GM23338 (cell line): ENCODE results near the gene FOXN1.

Experiments used
- CREB1 ChIP-seq: fragments of 250-450 bp; sonication (Bioruptor Pico); IDR thresholded peaks from 2 replicates; pipeline ENCODE4 v1.5.0; 2020; ENCODE audit warnings: low read depth, mild to moderate bottlenecking, moderate library complexity
- CTCF ChIP-seq, 2 experiments: fragments of 200-600 bp in 1 of 2; sonication (generic) in 1 of 2; conservative IDR thresholded peaks; 2 replicates each; pipeline versions ENCODE4 v1.5.1 to v1.6.1; 2016 to 2017; ENCODE audit warnings: antibody characterized with exemption in 2 of 2, low read depth in 2 of 2, mild to moderate bottlenecking in 2 of 2, moderate library complexity in 1 of 2
- EZH2 ChIP-seq: fragments of 200-600 bp; sonication (generic); IDR thresholded peaks from one replicate; pipeline ENCODE4 v1.8.0; 2017; ENCODE audit warnings: antibody characterized with exemption, mild to moderate bottlenecking, low read depth; ENCODE audit not compliant: unreplicated experiment
- EZH2phosphoT487 ChIP-seq: fragments of 200-600 bp; sonication (generic); IDR thresholded peaks from one replicate; pipeline ENCODE4 v1.8.1; 2018; ENCODE audit warnings: antibody characterized with exemption; ENCODE audit not compliant: unreplicated experiment
- JUNB ChIP-seq: IDR thresholded peaks from one replicate; pipeline ENCODE4 v1.6.1; 2016; ENCODE audit warnings: antibody characterized with exemption; ENCODE audit not compliant: unreplicated experiment
- NANOG ChIP-seq: IDR thresholded peaks from 2 replicates; pipeline ENCODE4 v1.6.1; 2016; ENCODE audit warnings: antibody characterized with exemption, borderline replicate concordance
- POLR2AphosphoS5 ChIP-seq: IDR thresholded peaks from 2 replicates; pipeline ENCODE4 v1.6.1; 2016; ENCODE audit warnings: antibody characterized with exemption, low read depth
- ZNF114 ChIP-seq: fragments of 250-450 bp; sonication (Bioruptor Pico); IDR thresholded peaks from 2 replicates; pipeline ENCODE4 v1.5.0; 2020; ENCODE audit warnings: mild to moderate bottlenecking, moderate library complexity
- TF ChIP-seq, protein P1 (sequence below): IDR thresholded peaks from one replicate; pipeline ENCODE4 v1.6.1; 2018; ENCODE audit warnings: antibody characterized with exemption; ENCODE audit not compliant: unreplicated experiment
- TF ChIP-seq, protein P2 (sequence below): fragments of 250-450 bp; sonication (Bioruptor Pico); IDR thresholded peaks from 2 replicates; pipeline ENCODE4 v1.5.0; 2020; ENCODE audit warnings: mild to moderate bottlenecking, moderate library complexity
- TF ChIP-seq, protein P3 (sequence below): IDR thresholded peaks from 2 replicates; pipeline ENCODE4 v1.6.1; 2016; ENCODE audit warnings: antibody characterized with exemption

DNA sequence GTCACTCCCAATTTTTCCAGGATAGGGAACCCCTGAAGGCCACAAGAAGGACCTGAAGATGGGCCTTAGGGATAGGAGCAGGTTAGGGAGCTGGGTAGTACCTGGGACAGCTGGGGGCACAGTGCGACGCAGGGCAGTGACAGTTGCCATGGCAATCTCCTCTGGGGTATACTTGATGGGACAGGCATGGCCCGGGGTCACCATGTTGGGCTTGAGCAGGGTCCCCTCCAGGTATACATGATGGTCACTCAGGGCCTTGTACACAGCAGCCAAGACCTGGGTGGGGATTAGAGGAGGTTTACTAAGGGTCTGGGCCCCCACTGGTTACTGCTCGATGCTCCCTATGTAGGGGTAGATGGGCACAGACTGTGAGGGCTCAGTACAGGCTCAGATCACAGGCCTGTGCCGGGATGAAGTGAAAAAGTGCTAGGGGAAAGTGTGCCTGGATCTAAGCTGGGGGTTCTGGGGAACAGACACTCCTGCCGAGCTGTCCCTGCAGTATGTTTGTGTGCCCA lies 67.9 kb downstream of the FOXN1 start:
- TF ChIP-seq CTCF (conservative IDR thresholded peaks at IDR 0.05; ENCODE audit: low read depth in 2 of 2), result no peak
- no peak for TF ChIP-seq POLR2AphosphoS5
- TF ChIP-seq ZNF114 (CRISPR knock-in tag), result no peak
- TF ChIP-seq, protein P1, sequence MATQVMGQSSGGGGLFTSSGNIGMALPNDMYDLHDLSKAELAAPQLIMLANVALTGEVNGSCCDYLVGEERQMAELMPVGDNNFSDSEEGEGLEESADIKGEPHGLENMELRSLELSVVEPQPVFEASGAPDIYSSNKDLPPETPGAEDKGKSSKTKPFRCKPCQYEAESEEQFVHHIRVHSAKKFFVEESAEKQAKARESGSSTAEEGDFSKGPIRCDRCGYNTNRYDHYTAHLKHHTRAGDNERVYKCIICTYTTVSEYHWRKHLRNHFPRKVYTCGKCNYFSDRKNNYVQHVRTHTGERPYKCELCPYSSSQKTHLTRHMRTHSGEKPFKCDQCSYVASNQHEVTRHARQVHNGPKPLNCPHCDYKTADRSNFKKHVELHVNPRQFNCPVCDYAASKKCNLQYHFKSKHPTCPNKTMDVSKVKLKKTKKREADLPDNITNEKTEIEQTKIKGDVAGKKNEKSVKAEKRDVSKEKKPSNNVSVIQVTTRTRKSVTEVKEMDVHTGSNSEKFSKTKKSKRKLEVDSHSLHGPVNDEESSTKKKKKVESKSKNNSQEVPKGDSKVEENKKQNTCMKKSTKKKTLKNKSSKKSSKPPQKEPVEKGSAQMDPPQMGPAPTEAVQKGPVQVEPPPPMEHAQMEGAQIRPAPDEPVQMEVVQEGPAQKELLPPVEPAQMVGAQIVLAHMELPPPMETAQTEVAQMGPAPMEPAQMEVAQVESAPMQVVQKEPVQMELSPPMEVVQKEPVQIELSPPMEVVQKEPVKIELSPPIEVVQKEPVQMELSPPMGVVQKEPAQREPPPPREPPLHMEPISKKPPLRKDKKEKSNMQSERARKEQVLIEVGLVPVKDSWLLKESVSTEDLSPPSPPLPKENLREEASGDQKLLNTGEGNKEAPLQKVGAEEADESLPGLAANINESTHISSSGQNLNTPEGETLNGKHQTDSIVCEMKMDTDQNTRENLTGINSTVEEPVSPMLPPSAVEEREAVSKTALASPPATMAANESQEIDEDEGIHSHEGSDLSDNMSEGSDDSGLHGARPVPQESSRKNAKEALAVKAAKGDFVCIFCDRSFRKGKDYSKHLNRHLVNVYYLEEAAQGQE, result no peak
- TF ChIP-seq EZH2, result no peak
- no peak for TF ChIP-seq CREB1 (CRISPR knock-in tag)
- no peak for TF ChIP-seq NANOG
- TF ChIP-seq EZH2phosphoT487, result no peak
- TF ChIP-seq, protein P2, sequence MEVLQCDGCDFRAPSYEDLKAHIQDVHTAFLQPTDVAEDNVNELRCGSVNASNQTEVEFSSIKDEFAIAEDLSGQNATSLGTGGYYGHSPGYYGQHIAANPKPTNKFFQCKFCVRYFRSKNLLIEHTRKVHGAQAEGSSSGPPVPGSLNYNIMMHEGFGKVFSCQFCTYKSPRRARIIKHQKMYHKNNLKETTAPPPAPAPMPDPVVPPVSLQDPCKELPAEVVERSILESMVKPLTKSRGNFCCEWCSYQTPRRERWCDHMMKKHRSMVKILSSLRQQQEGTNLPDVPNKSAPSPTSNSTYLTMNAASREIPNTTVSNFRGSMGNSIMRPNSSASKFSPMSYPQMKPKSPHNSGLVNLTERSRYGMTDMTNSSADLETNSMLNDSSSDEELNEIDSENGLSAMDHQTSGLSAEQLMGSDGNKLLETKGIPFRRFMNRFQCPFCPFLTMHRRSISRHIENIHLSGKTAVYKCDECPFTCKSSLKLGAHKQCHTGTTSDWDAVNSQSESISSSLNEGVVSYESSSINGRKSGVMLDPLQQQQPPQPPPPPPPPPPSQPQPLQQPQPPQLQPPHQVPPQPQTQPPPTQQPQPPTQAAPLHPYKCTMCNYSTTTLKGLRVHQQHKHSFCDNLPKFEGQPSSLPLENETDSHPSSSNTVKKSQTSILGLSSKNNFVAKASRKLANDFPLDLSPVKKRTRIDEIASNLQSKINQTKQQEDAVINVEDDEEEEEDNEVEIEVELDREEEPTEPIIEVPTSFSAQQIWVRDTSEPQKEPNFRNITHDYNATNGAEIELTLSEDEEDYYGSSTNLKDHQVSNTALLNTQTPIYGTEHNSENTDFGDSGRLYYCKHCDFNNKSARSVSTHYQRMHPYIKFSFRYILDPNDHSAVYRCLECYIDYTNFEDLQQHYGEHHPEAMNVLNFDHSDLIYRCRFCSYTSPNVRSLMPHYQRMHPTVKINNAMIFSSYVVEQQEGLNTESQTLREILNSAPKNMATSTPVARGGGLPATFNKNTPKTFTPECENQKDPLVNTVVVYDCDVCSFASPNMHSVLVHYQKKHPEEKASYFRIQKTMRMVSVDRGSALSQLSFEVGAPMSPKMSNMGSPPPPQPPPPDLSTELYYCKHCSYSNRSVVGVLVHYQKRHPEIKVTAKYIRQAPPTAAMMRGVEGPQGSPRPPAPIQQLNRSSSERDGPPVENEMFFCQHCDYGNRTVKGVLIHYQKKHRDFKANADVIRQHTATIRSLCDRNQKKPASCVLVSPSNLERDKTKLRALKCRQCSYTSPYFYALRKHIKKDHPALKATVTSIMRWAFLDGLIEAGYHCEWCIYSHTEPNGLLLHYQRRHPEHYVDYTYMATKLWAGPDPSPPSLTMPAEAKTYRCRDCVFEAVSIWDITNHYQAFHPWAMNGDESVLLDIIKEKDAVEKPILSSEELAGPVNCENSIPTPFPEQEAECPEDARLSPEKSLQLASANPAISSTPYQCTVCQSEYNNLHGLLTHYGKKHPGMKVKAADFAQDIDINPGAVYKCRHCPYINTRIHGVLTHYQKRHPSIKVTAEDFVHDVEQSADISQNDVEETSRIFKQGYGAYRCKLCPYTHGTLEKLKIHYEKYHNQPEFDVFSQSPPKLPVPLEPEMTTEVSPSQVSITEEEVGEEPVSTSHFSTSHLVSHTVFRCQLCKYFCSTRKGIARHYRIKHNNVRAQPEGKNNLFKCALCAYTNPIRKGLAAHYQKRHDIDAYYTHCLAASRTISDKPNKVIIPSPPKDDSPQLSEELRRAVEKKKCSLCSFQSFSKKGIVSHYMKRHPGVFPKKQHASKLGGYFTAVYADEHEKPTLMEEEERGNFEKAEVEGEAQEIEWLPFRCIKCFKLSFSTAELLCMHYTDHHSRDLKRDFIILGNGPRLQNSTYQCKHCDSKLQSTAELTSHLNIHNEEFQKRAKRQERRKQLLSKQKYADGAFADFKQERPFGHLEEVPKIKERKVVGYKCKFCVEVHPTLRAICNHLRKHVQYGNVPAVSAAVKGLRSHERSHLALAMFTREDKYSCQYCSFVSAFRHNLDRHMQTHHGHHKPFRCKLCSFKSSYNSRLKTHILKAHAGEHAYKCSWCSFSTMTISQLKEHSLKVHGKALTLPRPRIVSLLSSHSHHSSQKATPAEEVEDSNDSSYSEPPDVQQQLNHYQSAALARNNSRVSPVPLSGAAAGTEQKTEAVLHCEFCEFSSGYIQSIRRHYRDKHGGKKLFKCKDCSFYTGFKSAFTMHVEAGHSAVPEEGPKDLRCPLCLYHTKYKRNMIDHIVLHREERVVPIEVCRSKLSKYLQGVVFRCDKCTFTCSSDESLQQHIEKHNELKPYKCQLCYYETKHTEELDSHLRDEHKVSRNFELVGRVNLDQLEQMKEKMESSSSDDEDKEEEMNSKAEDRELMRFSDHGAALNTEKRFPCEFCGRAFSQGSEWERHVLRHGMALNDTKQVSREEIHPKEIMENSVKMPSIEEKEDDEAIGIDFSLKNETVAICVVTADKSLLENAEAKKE (CRISPR knock-in tag), result no peak
- TF ChIP-seq, protein P3, sequence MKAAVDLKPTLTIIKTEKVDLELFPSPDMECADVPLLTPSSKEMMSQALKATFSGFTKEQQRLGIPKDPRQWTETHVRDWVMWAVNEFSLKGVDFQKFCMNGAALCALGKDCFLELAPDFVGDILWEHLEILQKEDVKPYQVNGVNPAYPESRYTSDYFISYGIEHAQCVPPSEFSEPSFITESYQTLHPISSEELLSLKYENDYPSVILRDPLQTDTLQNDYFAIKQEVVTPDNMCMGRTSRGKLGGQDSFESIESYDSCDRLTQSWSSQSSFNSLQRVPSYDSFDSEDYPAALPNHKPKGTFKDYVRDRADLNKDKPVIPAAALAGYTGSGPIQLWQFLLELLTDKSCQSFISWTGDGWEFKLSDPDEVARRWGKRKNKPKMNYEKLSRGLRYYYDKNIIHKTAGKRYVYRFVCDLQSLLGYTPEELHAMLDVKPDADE, result no peak
- no peak for TF ChIP-seq JUNB
